NB4 (cell line): ENCODE measurements around the gene IL20RB.

Experiments
- CTCF ChIP-seq: IDR thresholded peaks from one replicate; pipeline ENCODE4 v1.5.1; 2012; ENCODE audit warnings: low read depth, low read length
- MAX ChIP-seq: IDR thresholded peaks from 2 replicates; pipeline ENCODE4 v1.6.1; 2011; ENCODE audit warnings: low read depth, low read length
- MYC ChIP-seq: IDR thresholded peaks from 2 replicates; pipeline ENCODE4 v1.6.1; 2011; ENCODE audit warnings: low read depth, low read length

- no peak for TF ChIP-seq CTCF
- TF ChIP-seq MYC, result no peak
- no peak for TF ChIP-seq MAX
These were observed 43.0 kb upstream of the IL20RB start for GRCh38 chr3:136914739-136915138.
